Brain microvascular endothelial cell (primary cell): ENCODE data around the gene SPAG8.

Experiments
- DNase-seq: peaks from one replicate; pipeline ENCODE4 v3.0.0-alpha.2; 2020
- H3K27ac ChIP-seq: fragments of 250-450 bp; sonication (Bioruptor Pico); 2 replicates; pipeline ENCODE4 v1.5.1; 2020; ENCODE audit warnings: mild to moderate bottlenecking, moderate library complexity
- H3K27me3 ChIP-seq: fragments of 250-450 bp; sonication (Bioruptor Pico); replicated peaks from 2 replicates; pipeline ENCODE4 v1.5.1; 2020; ENCODE audit warnings: mild to moderate bottlenecking
- H3K36me3 ChIP-seq: fragments of 250-450 bp; sonication (Bioruptor Pico); replicated peaks from 2 replicates; pipeline ENCODE4 v1.5.1; 2020; ENCODE audit warnings: mild to moderate bottlenecking
- H3K4me3 ChIP-seq: 2 replicates; pipeline ENCODE4 v1.5.1; 2011; ENCODE audit warnings: low read depth, mild to moderate bottlenecking, control low read depth, low read length, moderate library complexity
- CTCF ChIP-seq: IDR thresholded peaks from 2 replicates; pipeline ENCODE4 v1.5.1; 2011; ENCODE audit warnings: low read depth, mild to moderate bottlenecking, moderate library complexity, low read length, control low read depth, inconsistent platforms; ENCODE audit errors: missing control alignments
- in situ Hi-C: cut with HindIII; loops from 2 replicates; pipeline ENCODE4 v1.10.0; 2017; ENCODE audit warnings: low sequenced_read_pairs, low pct_ligation_motif_present

The SPAG8 gene

GRCh38 chr9:35828716-35829083 is 16.6 kb upstream of the SPAG8 start, which contains the start of gene FAM221B:
Gene FAM221B (minus strand): TSS chr9:35828732. CDS start chr9:35826161, 2,571 bp downstream.
- H3K27ac ChIP-seq = peak within 1 kb of the TSS; percentile 62
- no peak for TF ChIP-seq CTCF
- no peaks in the 10 kb centered on the region for H3K27me3 ChIP-seq
- in situ Hi-C loops = no loop called here
- H3K36me3 ChIP-seq = no peaks in the 10 kb centered on the region
- H3K4me3 ChIP-seq = peak within 1 kb of the TSS; percentile 77
- no peak for DNase-seq

GRCh38 chr9:35827486-35827885 is 15.4 kb upstream of the SPAG8 start:
- DNase-seq = no peak
- Histone ChIP-seq H3K36me3 (no peaks in the 10 kb centered on the region), H3K4me3 (no peak overlapping the region), H3K27me3 (no peaks in the 10 kb centered on the region), H3K27ac (no peak overlapping the region)
- in situ Hi-C loops = no loop called here
- TF ChIP-seq CTCF = no peak

GRCh38 chr9:35826071-35826701 is 14.1 kb upstream of the SPAG8 start:
- in situ Hi-C loops = no loop called here
- H3K36me3 ChIP-seq = no peaks in the 10 kb centered on the region
- H3K4me3 ChIP-seq = no peak overlapping the region
- H3K27me3 ChIP-seq = no peaks in the 10 kb centered on the region
- peak; percentile 68 for DNase-seq
- H3K27ac ChIP-seq = no peak overlapping the region
- TF ChIP-seq CTCF = peak; percentile 83

- in situ Hi-C loops = no loop called here
- no peak overlapping the region for H3K4me3 ChIP-seq
- no peak for DNase-seq
- no peaks in the 10 kb centered on the region for H3K27me3 ChIP-seq
- H3K36me3 ChIP-seq = no peaks in the 10 kb centered on the region
- no peak for TF ChIP-seq CTCF
- no peak overlapping the region for H3K27ac ChIP-seq
These were observed 10.9 kb upstream of the SPAG8 start for GRCh38 chr9:35822926-35823325.

- in situ Hi-C loops = no loop called here
- Histone ChIP-seq H3K36me3 (no peaks in the 10 kb centered on the region), H3K4me3 (no peak overlapping the region), H3K27me3 (no peaks in the 10 kb centered on the region), H3K27ac (no peak overlapping the region)
- DNase-seq = peak; percentile 69
- no peak for TF ChIP-seq CTCF
These were observed 8.0 kb upstream of the SPAG8 start for GRCh38 chr9:35820076-35820475.

GRCh38 chr9:35818341-35818740 is 6.3 kb upstream of the SPAG8 start:
- Histone ChIP-seq H3K36me3 (no peaks in the 10 kb centered on the region), H3K27me3 (no peaks in the 10 kb centered on the region), H3K4me3 (no peak overlapping the region), H3K27ac (no peak overlapping the region)
- DNase-seq = no peak
- in situ Hi-C loops = no loop called here
- TF ChIP-seq CTCF = no peak
